ENCODE measurements around the gene NDST4.

GRCh38 chr4:114860786-114861185 is 252.6 kb downstream of the NDST4 start:
- TF ChIP-seq CTCF (IDR thresholded peaks at IDR 0.05; ENCODE audit: low read depth, low read length, missing input control), result no peak
- TF ChIP-seq ATF3 (IDR thresholded peaks at IDR 0.05), result no peak
- no peak for TF ChIP-seq JUND (IDR thresholded peaks at IDR 0.05)
- TF ChIP-seq EGR1 (IDR thresholded peaks at IDR 0.05; ENCODE audit: low read depth in 2 of 2), result no peak
- TF ChIP-seq RAD21 (IDR thresholded peaks at IDR 0.05), result no peak
- no peak for TF ChIP-seq TAF1 (conservative IDR thresholded peaks at IDR 0.05)
- TF ChIP-seq NR2F2 (IDR thresholded peaks at IDR 0.05), result no peak
- no peak for TF ChIP-seq YY1 (IDR thresholded peaks at IDR 0.05)
- TF ChIP-seq MAX (IDR thresholded peaks at IDR 0.05), result no peak
- no peak for TF ChIP-seq GABPA (IDR thresholded peaks at IDR 0.05 in 1 of 2, conservative IDR thresholded peaks at IDR 0.05 in 1 of 2)
- no peak for TF ChIP-seq REST (IDR thresholded peaks at IDR 0.05)
- TF ChIP-seq ZBTB33 (IDR thresholded peaks at IDR 0.05), result no peak

All from liver (tissue), 3 donors.